ENCODE measurements around the gene F11. TPM values are rescaled to one million over a fixed set of nuclear protein-coding genes. Genes with fewer than 3 reads are reported as not detected.

The F11 gene
- polyA plus RNA-seq (2011; rRNA removed) (not detected in 2 replicates), polyA minus RNA-seq (2011; rRNA and poly(A)+ RNA removed) (not detected in 2 replicates)

- no peaks in the 10 kb centered on the region for H3K27me3 ChIP-seq (ENCODE audit: control insufficient read depth, insufficient read depth, low read length)
- DNase-seq (ENCODE audit: low read depth) = no peak
- no peaks in the 10 kb centered on the region for H3K36me3 ChIP-seq (ENCODE audit: control insufficient read depth, insufficient read depth, low read length)
- ChIA-PET CTCF (interaction anchor here (0.8 kb wide), 1 partner anchor 24 kb away, joined by 4 read pairs; no protein-coding TSS in a partner anchor), POLR2A (no interaction called here)
- TF ChIP-seq CTCF (IDR thresholded peaks at IDR 0.05; ENCODE audit: insufficient read depth, low read depth, low read length) = no peak
- no peak within 1 kb of the TSS for H3K4me3 ChIP-seq (ENCODE audit: low read depth, low read length)
These were observed at the start of gene F11 for GRCh38 chr4:186265683-186266652. Gene F11 (plus strand): TSS chr4:186266189. CDS start chr4:186267137, 948 bp downstream.

- no peaks in the 10 kb centered on the region for H3K36me3 ChIP-seq (ENCODE audit: control insufficient read depth, insufficient read depth, low read length)
- H3K4me3 ChIP-seq (ENCODE audit: low read depth, low read length) = no peak overlapping the region
- ChIA-PET CTCF (no interaction called here), POLR2A (no interaction called here)
- no peaks in the 10 kb centered on the region for H3K27me3 ChIP-seq (ENCODE audit: control insufficient read depth, insufficient read depth, low read length)
- no peak for TF ChIP-seq CTCF (IDR thresholded peaks at IDR 0.05; ENCODE audit: insufficient read depth, low read depth, low read length)
- DNase-seq (ENCODE audit: low read depth) = no peak
These were observed 49.4 kb upstream of the F11 start for GRCh38 chr4:186216465-186217024.

- no peaks in the 10 kb centered on the region for H3K36me3 ChIP-seq (ENCODE audit: control insufficient read depth, insufficient read depth, low read length)
- CTCF ChIA-PET = no interaction called here
- POLR2A ChIA-PET = no interaction called here
- H3K27me3 ChIP-seq (ENCODE audit: control insufficient read depth, insufficient read depth, low read length) = no peaks in the 10 kb centered on the region
- DNase-seq (ENCODE audit: low read depth) = no peak
- H3K4me3 ChIP-seq (ENCODE audit: low read depth, low read length) = no peak overlapping the region
- no peak for TF ChIP-seq CTCF (IDR thresholded peaks at IDR 0.05; ENCODE audit: insufficient read depth, low read depth, low read length)
These were observed 48.2 kb upstream of the F11 start for GRCh38 chr4:186217733-186218293.

GRCh38 chr4:186221624-186222023 is 44.4 kb upstream of the F11 start:
- H3K36me3 ChIP-seq (ENCODE audit: control insufficient read depth, insufficient read depth, low read length) = no peaks in the 10 kb centered on the region
- DNase-seq (ENCODE audit: low read depth) = no peak
- ChIA-PET POLR2A (no interaction called here), CTCF (no interaction called here)
- no peak for TF ChIP-seq CTCF (IDR thresholded peaks at IDR 0.05; ENCODE audit: insufficient read depth, low read depth, low read length)
- H3K27me3 ChIP-seq (ENCODE audit: control insufficient read depth, insufficient read depth, low read length) = no peaks in the 10 kb centered on the region
- H3K4me3 ChIP-seq (ENCODE audit: low read depth, low read length) = no peak overlapping the region

GRCh38 chr4:186225848-186226247 is 40.1 kb upstream of the F11 start:
- ChIA-PET POLR2A (no interaction called here), CTCF (no interaction called here)
- no peak overlapping the region for H3K4me3 ChIP-seq (ENCODE audit: low read depth, low read length)
- H3K27me3 ChIP-seq (ENCODE audit: control insufficient read depth, insufficient read depth, low read length) = no peaks in the 10 kb centered on the region
- DNase-seq (ENCODE audit: low read depth) = no peak
- H3K36me3 ChIP-seq (ENCODE audit: control insufficient read depth, insufficient read depth, low read length) = no peaks in the 10 kb centered on the region
- TF ChIP-seq CTCF (IDR thresholded peaks at IDR 0.05; ENCODE audit: insufficient read depth, low read depth, low read length) = no peak
